ENCODE results near the gene CUBN.

Gene CUBN

GRCh38 chr10:17009212-17009700 is 120.4 kb downstream of the CUBN start:
- Histone ChIP-seq H3K4me3 (ENCODE audit: low read length) (no peak overlapping the region), H3K36me3 (ENCODE audit: control insufficient read depth, insufficient read depth, low read length) (no peaks in the 10 kb centered on the region), H3K4me1 (ENCODE audit: control insufficient read depth, insufficient read depth, low read length) (peaks cover 11% of the 10 kb centered on the region), H3K9ac (ENCODE audit: low read length) (no peak overlapping the region), H3K27me3 (ENCODE audit: control insufficient read depth, insufficient read depth, low read length) (no peaks in the 10 kb centered on the region), H3K9me3 (ENCODE audit: control insufficient read depth, low read length) (no peaks in the 10 kb centered on the region)

- Histone ChIP-seq H3K9me3 (ENCODE audit: control insufficient read depth, low read length) (no peaks in the 10 kb centered on the region), H3K4me3 (ENCODE audit: low read length) (no peak overlapping the region), H3K27me3 (ENCODE audit: control insufficient read depth, insufficient read depth, low read length) (no peaks in the 10 kb centered on the region), H3K4me1 (ENCODE audit: control insufficient read depth, insufficient read depth, low read length) (peaks cover 11% of the 10 kb centered on the region), H3K9ac (ENCODE audit: low read length) (no peak overlapping the region), H3K36me3 (ENCODE audit: control insufficient read depth, insufficient read depth, low read length) (no peaks in the 10 kb centered on the region)
These were observed 122.2 kb downstream of the CUBN start for GRCh38 chr10:17007418-17007770.

GRCh38 chr10:17006631-17007417 is 122.8 kb downstream of the CUBN start:
- Histone ChIP-seq H3K36me3 (ENCODE audit: control insufficient read depth, insufficient read depth, low read length) (no peaks in the 10 kb centered on the region), H3K27me3 (ENCODE audit: control insufficient read depth, insufficient read depth, low read length) (no peaks in the 10 kb centered on the region), H3K4me1 (ENCODE audit: control insufficient read depth, insufficient read depth, low read length) (peaks cover 11% of the 10 kb centered on the region), H3K9ac (ENCODE audit: low read length) (no peak overlapping the region), H3K9me3 (ENCODE audit: control insufficient read depth, low read length) (no peaks in the 10 kb centered on the region), H3K4me3 (ENCODE audit: low read length) (no peak overlapping the region)

- H3K4me1 ChIP-seq (ENCODE audit: control insufficient read depth, insufficient read depth, low read length): peaks cover 11% of the 10 kb centered on the region
- H3K27me3 ChIP-seq (ENCODE audit: control insufficient read depth, insufficient read depth, low read length): no peaks in the 10 kb centered on the region
- no peak overlapping the region for H3K4me3 ChIP-seq (ENCODE audit: low read length)
- no peaks in the 10 kb centered on the region for H3K36me3 ChIP-seq (ENCODE audit: control insufficient read depth, insufficient read depth, low read length)
- no peaks in the 10 kb centered on the region for H3K9me3 ChIP-seq (ENCODE audit: control insufficient read depth, low read length)
- H3K9ac ChIP-seq (ENCODE audit: low read length): no peak overlapping the region
These were observed 123.7 kb downstream of the CUBN start for GRCh38 chr10:17005621-17006566.

GRCh38 chr10:17004801-17005380 is 124.7 kb downstream of the CUBN start:
- H3K27me3 ChIP-seq (ENCODE audit: control insufficient read depth, insufficient read depth, low read length): no peaks in the 10 kb centered on the region
- no peaks in the 10 kb centered on the region for H3K9me3 ChIP-seq (ENCODE audit: control insufficient read depth, low read length)
- no peak overlapping the region for H3K9ac ChIP-seq (ENCODE audit: low read length)
- H3K4me1 ChIP-seq (ENCODE audit: control insufficient read depth, insufficient read depth, low read length): peaks cover 11% of the 10 kb centered on the region
- no peaks in the 10 kb centered on the region for H3K36me3 ChIP-seq (ENCODE audit: control insufficient read depth, insufficient read depth, low read length)
- H3K4me3 ChIP-seq (ENCODE audit: low read length): no peak overlapping the region

GRCh38 chr10:17003651-17004286 is 125.8 kb downstream of the CUBN start:
- peaks cover 6% of the 10 kb centered on the region for H3K4me1 ChIP-seq (ENCODE audit: control insufficient read depth, insufficient read depth, low read length)
- no peaks in the 10 kb centered on the region for H3K36me3 ChIP-seq (ENCODE audit: control insufficient read depth, insufficient read depth, low read length)
- H3K27me3 ChIP-seq (ENCODE audit: control insufficient read depth, insufficient read depth, low read length): no peaks in the 10 kb centered on the region
- H3K4me3 ChIP-seq (ENCODE audit: low read length): no peak overlapping the region
- no peak overlapping the region for H3K9ac ChIP-seq (ENCODE audit: low read length)
- H3K9me3 ChIP-seq (ENCODE audit: control insufficient read depth, low read length): no peaks in the 10 kb centered on the region

GRCh38 chr10:17003151-17003550 is 126.5 kb downstream of the CUBN start:
- Histone ChIP-seq H3K9me3 (ENCODE audit: control insufficient read depth, low read length) (no peaks in the 10 kb centered on the region), H3K9ac (ENCODE audit: low read length) (no peak overlapping the region), H3K27me3 (ENCODE audit: control insufficient read depth, insufficient read depth, low read length) (no peaks in the 10 kb centered on the region), H3K4me3 (ENCODE audit: low read length) (no peak overlapping the region), H3K4me1 (ENCODE audit: control insufficient read depth, insufficient read depth, low read length) (no peaks in the 10 kb centered on the region), H3K36me3 (ENCODE audit: control insufficient read depth, insufficient read depth, low read length) (no peaks in the 10 kb centered on the region)

- Histone ChIP-seq H3K4me1 (ENCODE audit: control insufficient read depth, insufficient read depth, low read length) (no peaks in the 10 kb centered on the region), H3K4me3 (ENCODE audit: low read length) (no peak overlapping the region), H3K9ac (ENCODE audit: low read length) (no peak overlapping the region)
These were observed 127.5 kb downstream of the CUBN start for GRCh38 chr10:17001961-17002749.

GRCh38 chr10:17001297-17001744 is 128.3 kb downstream of the CUBN start:
- Histone ChIP-seq H3K9ac (ENCODE audit: low read length) (no peak overlapping the region), H3K9me3 (ENCODE audit: control insufficient read depth, low read length) (no peaks in the 10 kb centered on the region), H3K27me3 (ENCODE audit: control insufficient read depth, insufficient read depth, low read length) (no peaks in the 10 kb centered on the region), H3K36me3 (ENCODE audit: control insufficient read depth, insufficient read depth, low read length) (no peaks in the 10 kb centered on the region), H3K4me1 (ENCODE audit: control insufficient read depth, insufficient read depth, low read length) (no peaks in the 10 kb centered on the region), H3K4me3 (ENCODE audit: low read length) (no peak overlapping the region)

More at GRCh38 chr10:17001961-17002749, 127.5 kb downstream of the CUBN start:
- Histone ChIP-seq H3K27me3 (ENCODE audit: control insufficient read depth, insufficient read depth, low read length) (no peaks in the 10 kb centered on the region), H3K9me3 (ENCODE audit: control insufficient read depth, low read length) (no peaks in the 10 kb centered on the region), H3K36me3 (ENCODE audit: control insufficient read depth, insufficient read depth, low read length) (no peaks in the 10 kb centered on the region)

GRCh38 chr10:16999665-17000451 is 129.8 kb downstream of the CUBN start:
- H3K9ac ChIP-seq (ENCODE audit: low read length): no peak overlapping the region
- H3K36me3 ChIP-seq (ENCODE audit: control insufficient read depth, insufficient read depth, low read length): no peaks in the 10 kb centered on the region
- H3K9me3 ChIP-seq (ENCODE audit: control insufficient read depth, low read length): no peaks in the 10 kb centered on the region
- no peaks in the 10 kb centered on the region for H3K4me1 ChIP-seq (ENCODE audit: control insufficient read depth, insufficient read depth, low read length)
- no peaks in the 10 kb centered on the region for H3K27me3 ChIP-seq (ENCODE audit: control insufficient read depth, insufficient read depth, low read length)
- H3K4me3 ChIP-seq (ENCODE audit: low read length): no peak overlapping the region
